Neural cell (in vitro differentiated cells): Measurements from ENCODE around the gene SPRY4. TPM values are rescaled to one million over a fixed set of nuclear protein-coding genes. Genes with fewer than 3 reads are reported as not detected.

Experiments
- H2AFZ ChIP-seq: fragments of 200-600, 300-800 bp; sonication (generic), shearing (Covaris generic); 2 replicates; pipeline ENCODE4 v1.6.0; 2014; ENCODE audit warnings: low read depth, mild to moderate bottlenecking, antibody characterized with exemption, low read length, moderate library complexity
- H3F3A ChIP-seq: fragments of 200-600 bp; shearing (Covaris generic); 2 replicates; pipeline ENCODE4 v1.6.1; 2016; ENCODE audit warnings: mild to moderate bottlenecking, moderate library complexity, mixed read lengths, antibody characterized with exemption, low read length; ENCODE audit not compliant: insufficient read depth, poor library complexity, severe bottlenecking
- H3K27ac ChIP-seq: fragments of 200-600, 300-800 bp; sonication (generic), shearing (Covaris generic); 2 replicates; pipeline ENCODE4 v1.5.1; 2014; ENCODE audit warnings: mild to moderate bottlenecking, low read length, moderate library complexity
- H3K27me3 ChIP-seq: fragments of 300-800, 200-600 bp; sonication (generic), shearing (Covaris generic); 2 replicates; pipeline ENCODE4 v1.6.0; 2014; ENCODE audit warnings: mild to moderate bottlenecking, low read depth, low read length, moderate library complexity; ENCODE audit not compliant: insufficient read depth
- H3K36me3 ChIP-seq: fragments of 300-800, 200-600 bp; sonication (generic), shearing (Covaris generic); 2 replicates; pipeline ENCODE4 v1.5.1; 2014; ENCODE audit warnings: mild to moderate bottlenecking, antibody characterized with exemption, low read length, moderate library complexity; ENCODE audit not compliant: insufficient read depth
- H3K4me2 ChIP-seq: fragments of 300-800, 200-600 bp; sonication (generic), shearing (Covaris generic); 2 replicates; pipeline ENCODE4 v1.6.0; 2014; ENCODE audit warnings: mild to moderate bottlenecking, low read length
- H3K4me3 ChIP-seq: fragments of 300-800, 200-600 bp; sonication (generic), shearing (Covaris generic); 2 replicates; pipeline ENCODE4 v1.5.1; 2014; ENCODE audit warnings: mild to moderate bottlenecking, low read length, moderate library complexity
- H3K79me2 ChIP-seq: fragments of 200-600 bp; shearing (Covaris generic); replicated peaks from 2 replicates; pipeline ENCODE4 v1.6.0; 2014; ENCODE audit warnings: mild to moderate bottlenecking, low read length, moderate library complexity; ENCODE audit not compliant: insufficient read depth
- H3K9ac ChIP-seq: fragments of 300-800, 200-600 bp; sonication (generic), shearing (Covaris generic); 2 replicates; pipeline ENCODE4 v1.6.1; 2016; ENCODE audit warnings: mild to moderate bottlenecking, low read length, mixed read lengths
- H3K9me2 ChIP-seq: fragments of 200-600 bp; shearing (Covaris generic); 2 replicates; pipeline ENCODE4 v1.6.1; 2016; ENCODE audit warnings: mild to moderate bottlenecking, low read length, mixed read lengths; ENCODE audit not compliant: insufficient read depth
- H3K9me3 ChIP-seq: fragments of 200-600, 300-800 bp; sonication (generic), shearing (Covaris generic); 2 replicates; pipeline ENCODE4 v1.6.1; 2016; ENCODE audit warnings: mild to moderate bottlenecking, mixed run types, low read length, moderate library complexity, mixed read lengths
- H4K20me1 ChIP-seq: fragments of 200-600 bp; shearing (Covaris generic); 2 replicates; pipeline ENCODE4 v1.6.1; 2016; ENCODE audit warnings: mild to moderate bottlenecking, mixed run types; ENCODE audit not compliant: insufficient read depth
- EP300 ChIP-seq: fragments of 450-650 bp; conservative IDR thresholded peaks from 2 replicates; pipeline ENCODE4 v1.6.1; 2014; ENCODE audit warnings: antibody characterized with exemption, mild to moderate bottlenecking, moderate library complexity; ENCODE audit not compliant: poor library complexity, severe bottlenecking
- EZH2 ChIP-seq: fragments of 200-600, 300-800 bp; shearing (Covaris generic), sonication (generic); IDR thresholded peaks from 2 replicates; pipeline ENCODE4 v1.6.1; 2014; ENCODE audit warnings: antibody characterized with exemption, low read length, borderline replicate concordance, mild to moderate bottlenecking; ENCODE audit not compliant: insufficient read depth, poor library complexity, severe bottlenecking
- MXI1 ChIP-seq: fragments of 450-650 bp; conservative IDR thresholded peaks from 2 replicates; pipeline ENCODE4 v1.6.1; 2014; ENCODE audit warnings: antibody characterized with exemption, mild to moderate bottlenecking; ENCODE audit not compliant: poor library complexity, severe bottlenecking
- POLR2AphosphoS5 ChIP-seq: IDR thresholded peaks from 2 replicates; pipeline ENCODE4 v1.6.1; 2012
- RAD21 ChIP-seq: fragments of 450-650 bp; conservative IDR thresholded peaks from 2 replicates; pipeline ENCODE4 v1.6.1; 2014; ENCODE audit warnings: antibody characterized with exemption, mild to moderate bottlenecking, moderate library complexity
- REST ChIP-seq: IDR thresholded peaks from 2 replicates; pipeline ENCODE4 v1.6.1; 2012; ENCODE audit warnings: borderline replicate concordance
- SMC3 ChIP-seq: fragments of 450-650 bp; conservative IDR thresholded peaks from 2 replicates; pipeline ENCODE4 v1.6.1; 2014; ENCODE audit warnings: antibody characterized with exemption, mild to moderate bottlenecking, moderate library complexity; ENCODE audit not compliant: poor library complexity
- TAF1 ChIP-seq: IDR thresholded peaks from 2 replicates; pipeline ENCODE4 v1.6.1; 2012; ENCODE audit warnings: low read depth
- polyA plus RNA-seq: library from polyadenylated mRNA; depleted of rRNA; stranded (reverse); fragments of >200 nt; gene quantifications from 2 replicates; pipeline ENCODE4 v1.2.3, GENCODE V29; 2014
- TF ChIP-seq, protein P1 (sequence below): fragments of 450-650 bp; IDR thresholded peaks from 2 replicates; pipeline ENCODE4 v1.5.1; 2014; ENCODE audit warnings: antibody characterized with exemption, mild to moderate bottlenecking, moderate library complexity; ENCODE audit not compliant: poor library complexity, severe bottlenecking

SPRY4 gene
- polyA plus RNA-seq, 1 donor from 2014 or later: 0.47 TPM

- Histone ChIP-seq H3K9me3 (no peaks in the 10 kb centered on the region), H3K4me3 (no peak overlapping the region), H4K20me1 (no peaks in the 10 kb centered on the region), H3K36me3 (no peaks in the 10 kb centered on the region), H3K9me2 (no peaks in the 10 kb centered on the region), H3F3A (no peaks in the 10 kb centered on the region), H3K27me3 (peaks cover 6% of the 10 kb centered on the region), H3K4me2 (no peak overlapping the region), H3K79me2 (no peaks in the 10 kb centered on the region), H2AFZ (no peak overlapping the region), H3K27ac (no peak overlapping the region), H3K9ac (no peak overlapping the region)
- TF ChIP-seq EZH2 (no peak), EP300 (no peak), TAF1 (no peak), MXI1 (no peak), RAD21 (no peak), REST (no peak), SMC3 (no peak)
- TF ChIP-seq, protein P1, sequence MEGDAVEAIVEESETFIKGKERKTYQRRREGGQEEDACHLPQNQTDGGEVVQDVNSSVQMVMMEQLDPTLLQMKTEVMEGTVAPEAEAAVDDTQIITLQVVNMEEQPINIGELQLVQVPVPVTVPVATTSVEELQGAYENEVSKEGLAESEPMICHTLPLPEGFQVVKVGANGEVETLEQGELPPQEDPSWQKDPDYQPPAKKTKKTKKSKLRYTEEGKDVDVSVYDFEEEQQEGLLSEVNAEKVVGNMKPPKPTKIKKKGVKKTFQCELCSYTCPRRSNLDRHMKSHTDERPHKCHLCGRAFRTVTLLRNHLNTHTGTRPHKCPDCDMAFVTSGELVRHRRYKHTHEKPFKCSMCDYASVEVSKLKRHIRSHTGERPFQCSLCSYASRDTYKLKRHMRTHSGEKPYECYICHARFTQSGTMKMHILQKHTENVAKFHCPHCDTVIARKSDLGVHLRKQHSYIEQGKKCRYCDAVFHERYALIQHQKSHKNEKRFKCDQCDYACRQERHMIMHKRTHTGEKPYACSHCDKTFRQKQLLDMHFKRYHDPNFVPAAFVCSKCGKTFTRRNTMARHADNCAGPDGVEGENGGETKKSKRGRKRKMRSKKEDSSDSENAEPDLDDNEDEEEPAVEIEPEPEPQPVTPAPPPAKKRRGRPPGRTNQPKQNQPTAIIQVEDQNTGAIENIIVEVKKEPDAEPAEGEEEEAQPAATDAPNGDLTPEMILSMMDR: no peak
Observed at GRCh38 chr5:142353071-142353472, 28.3 kb upstream of the SPRY4 start.

DNA sequence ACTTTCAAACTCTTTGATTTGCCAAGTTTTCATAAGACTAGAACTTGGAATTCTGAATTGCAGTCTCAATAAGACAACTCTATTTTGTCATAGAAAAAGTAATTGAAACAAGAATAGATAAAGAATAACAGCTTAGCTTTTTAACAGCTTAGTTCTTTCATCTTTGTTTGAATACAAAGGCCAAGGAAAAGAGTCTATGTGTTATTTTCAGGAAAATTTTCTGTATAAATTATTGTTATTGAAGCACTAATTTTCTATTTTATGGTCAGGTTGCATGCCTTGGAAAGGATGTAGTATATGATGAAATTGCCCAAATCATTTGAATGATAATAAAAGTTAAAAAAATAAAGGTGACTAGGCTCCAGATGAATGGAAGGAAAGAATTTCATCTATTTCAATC, 25.2 kb upstream of the SPRY4 start:
- Histone ChIP-seq H3K4me3 (no peak overlapping the region), H3K27me3 (no peaks in the 10 kb centered on the region), H3K9me2 (no peaks in the 10 kb centered on the region), H2AFZ (no peak overlapping the region), H3F3A (no peaks in the 10 kb centered on the region), H3K27ac (no peak overlapping the region), H3K9ac (no peak overlapping the region), H3K4me2 (no peak overlapping the region), H3K36me3 (no peaks in the 10 kb centered on the region), H3K9me3 (no peaks in the 10 kb centered on the region), H4K20me1 (no peaks in the 10 kb centered on the region), H3K79me2 (no peaks in the 10 kb centered on the region)
- no peak for TF ChIP-seq POLR2AphosphoS5
- TF ChIP-seq EZH2: no peak
- TF ChIP-seq REST: no peak
- no peak for TF ChIP-seq TAF1
- no peak for TF ChIP-seq RAD21
- no peak for TF ChIP-seq SMC3
- TF ChIP-seq EP300: no peak
- no peak for TF ChIP-seq MXI1
- TF ChIP-seq, protein P1: no peak
